Measurements from ENCODE around the gene HSD17B2. TPM values are rescaled to one million over a fixed set of nuclear protein-coding genes. Genes with fewer than 3 reads are reported as not detected.

The HSD17B2 gene
- total RNA-seq, 1 experiment from 2014 or later, result 3.1 TPM

GRCh38 chr16:82011199-82011641, 23.8 kb upstream of the HSD17B2 start, which contains the start of gene SDR42E1:
SDR42E1 (minus strand) TSS chr16:82011470; CDS start chr16:82000858, 10,612 bp downstream.
- intact Hi-C loops (cut with micrococcal nuclease), result no loop called here
- DNase-seq (no peak), ATAC-seq (no peak)
- 0 out of 2 replicates have a peak, but pooled peaks cover 4% of the 10 kb centered on the region for H3K9me3 ChIP-seq (ENCODE audit: low read length)
- no peaks in the 10 kb centered on the region for H3K9me2 ChIP-seq (replicated peaks; ENCODE audit: low read length)
- no peak within 1 kb of the TSS for H3K4me3 ChIP-seq (ENCODE audit: low read length)
- H3K79me2 ChIP-seq (ENCODE audit: low read length), result no peaks in the 10 kb centered on the region
- H3F3A ChIP-seq (ENCODE audit: low read length, unreplicated experiment), result no peaks in the 10 kb centered on the region
- CTCF ChIA-PET, result no interaction called here
- H3K27me3 ChIP-seq (ENCODE audit: low read length), result no peaks in the 10 kb centered on the region
- H3K4me1 ChIP-seq (ENCODE audit: insufficient read depth, low read length), result no peaks in the 10 kb centered on the region
- no peak within 1 kb of the TSS for H3K4me2 ChIP-seq (ENCODE audit: low read length)
- H3K36me3 ChIP-seq (ENCODE audit: low read depth, low read length), result no peaks in the 10 kb centered on the region
- POLR2A ChIA-PET (ENCODE audit: unreplicated experiment), result no interaction called here
- no peaks in the 10 kb centered on the region for H4K20me1 ChIP-seq (ENCODE audit: low read length)
- no peak for TF ChIP-seq EZH2phosphoT487 (IDR thresholded peaks at IDR 0.05; ENCODE audit: borderline replicate concordance, low read length)
- TF ChIP-seq CTCF (conservative IDR thresholded peaks at IDR 0.05; ENCODE audit: low read depth, low read length), result no peak
- TF ChIP-seq EZH2 (IDR thresholded peaks at IDR 0.05; ENCODE audit: low read length, unreplicated experiment), result no peak
- BruUV-seq (replicated peaks), result no TSS peak
- H3K9ac ChIP-seq (ENCODE audit: low read length), result no peak within 1 kb of the TSS
- no peak within 1 kb of the TSS for H3K27ac ChIP-seq (ENCODE audit: low read length)
- H2AFZ ChIP-seq (ENCODE audit: low read length), result no peak within 1 kb of the TSS

GRCh38 chr16:82013139-82013538, 21.9 kb upstream of the HSD17B2 start:
- Histone ChIP-seq H4K20me1 (ENCODE audit: low read length) (no peaks in the 10 kb centered on the region), H3K9ac (ENCODE audit: low read length) (no peak overlapping the region), H2AFZ (ENCODE audit: low read length) (no peak overlapping the region), H3F3A (ENCODE audit: low read length, unreplicated experiment) (no peaks in the 10 kb centered on the region), H3K4me3 (ENCODE audit: low read length) (no peak overlapping the region), H3K36me3 (ENCODE audit: low read depth, low read length) (no peaks in the 10 kb centered on the region), H3K4me1 (ENCODE audit: insufficient read depth, low read length) (no peaks in the 10 kb centered on the region), H3K27me3 (ENCODE audit: low read length) (no peaks in the 10 kb centered on the region), H3K4me2 (ENCODE audit: low read length) (no peak overlapping the region), H3K79me2 (ENCODE audit: low read length) (no peaks in the 10 kb centered on the region), H3K27ac (ENCODE audit: low read length) (no peak overlapping the region), H3K9me3 (ENCODE audit: low read length) (0 out of 2 replicates have a peak, but pooled peaks cover 4% of the 10 kb centered on the region), H3K9me2 (replicated peaks; ENCODE audit: low read length) (no peaks in the 10 kb centered on the region)
- TF ChIP-seq EZH2 (IDR thresholded peaks at IDR 0.05; ENCODE audit: low read length, unreplicated experiment), result no peak
- TF ChIP-seq CTCF (conservative IDR thresholded peaks at IDR 0.05; ENCODE audit: low read depth, low read length), result no peak
- no peak for TF ChIP-seq EZH2phosphoT487 (IDR thresholded peaks at IDR 0.05; ENCODE audit: borderline replicate concordance, low read length)
- CTCF ChIA-PET, result no interaction called here
- no peak for ATAC-seq
- no peak for DNase-seq
- BruUV-seq (replicated peaks), result no TSS peak
- POLR2A ChIA-PET (ENCODE audit: unreplicated experiment), result no interaction called here
- intact Hi-C loops (cut with micrococcal nuclease), result no loop called here

- Histone ChIP-seq H3K36me3 (ENCODE audit: low read depth, low read length) (no peaks in the 10 kb centered on the region), H4K20me1 (ENCODE audit: low read length) (no peaks in the 10 kb centered on the region), H3K27ac (ENCODE audit: low read length) (no peak overlapping the region), H3K4me2 (ENCODE audit: low read length) (peak overlapping the region; percentile 58), H3K9me3 (ENCODE audit: low read length) (no peaks in the 10 kb centered on the region), H3K27me3 (ENCODE audit: low read length) (peaks cover 22% of the 10 kb centered on the region), H3K4me3 (ENCODE audit: low read length) (no peak overlapping the region), H3K9ac (ENCODE audit: low read length) (no peak overlapping the region), H3K9me2 (replicated peaks; ENCODE audit: low read length) (no peaks in the 10 kb centered on the region), H3F3A (ENCODE audit: low read length, unreplicated experiment) (no peaks in the 10 kb centered on the region), H2AFZ (ENCODE audit: low read length) (no peak overlapping the region), H3K79me2 (ENCODE audit: low read length) (no peaks in the 10 kb centered on the region), H3K4me1 (ENCODE audit: insufficient read depth, low read length) (no peaks in the 10 kb centered on the region)
- POLR2A ChIA-PET (ENCODE audit: unreplicated experiment), result no interaction called here
- no peak for TF ChIP-seq EZH2 (IDR thresholded peaks at IDR 0.05; ENCODE audit: low read length, unreplicated experiment)
- TF ChIP-seq CTCF (conservative IDR thresholded peaks at IDR 0.05; ENCODE audit: low read depth, low read length), result peak; percentile 53
- peak; percentile 47 for DNase-seq
- CTCF ChIA-PET, result interaction anchor here (1.0 kb wide), 1 partner anchor 19 kb away, joined by 3 read pairs; no protein-coding TSS in a partner anchor
- ATAC-seq, result peak; percentile 49
- intact Hi-C loops (cut with micrococcal nuclease), result no loop called here
- BruUV-seq (replicated peaks), result no TSS peak
Measured at GRCh38 chr16:82016263-82016662, 18.8 kb upstream of the HSD17B2 start.
